ENCODE measurements around the gene COG2. TPM values are rescaled to one million over a fixed set of nuclear protein-coding genes. Genes with fewer than 3 reads are reported as not detected.

COG2 gene
- total and polyA plus RNA-seq, 5 donors from 2014 or later: 24.4 to 38.9 (median 34.1) TPM

DNA sequence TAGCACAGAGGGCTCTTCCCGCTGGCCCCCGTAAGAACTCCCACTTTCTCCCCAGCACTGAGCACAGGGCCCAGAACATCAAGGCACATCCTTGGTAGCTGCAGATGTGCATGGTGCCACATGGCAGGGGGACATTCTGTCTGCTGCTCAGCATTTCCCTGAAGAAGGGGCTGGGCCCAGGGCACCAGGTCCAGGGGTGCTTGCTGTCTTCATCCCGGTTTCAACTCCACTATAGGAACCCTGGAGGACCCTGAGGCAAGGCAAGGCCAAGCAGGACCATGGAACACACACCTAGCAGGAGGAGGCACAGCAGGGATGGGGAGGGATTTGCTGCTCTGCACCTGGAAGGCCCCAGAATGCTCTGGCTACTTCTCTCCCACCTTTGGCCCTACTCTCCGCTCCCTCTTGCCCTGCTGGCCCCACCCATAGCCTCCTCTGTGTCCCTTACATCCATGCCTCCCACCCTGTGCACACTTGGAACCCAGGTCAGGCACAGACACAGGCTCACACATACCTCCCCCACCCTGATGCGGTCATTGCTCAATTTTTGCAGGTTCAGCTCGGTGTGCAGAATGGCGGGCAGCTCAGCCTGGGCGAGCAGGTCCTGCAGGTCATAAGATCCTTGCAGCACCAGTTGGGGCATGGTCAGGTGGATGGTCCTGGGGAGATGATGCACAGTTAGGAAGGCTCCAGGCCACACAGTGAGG is 61.6 kb downstream of the COG2 start:
- peaks cover 0 to 5% (median under 1%) of the 10 kb centered on the region in 4 donors for H3K4me1 Mint-ChIP-seq
- no peaks in the 10 kb centered on the region for H3K27me3 Mint-ChIP-seq
- H3K36me3 ChIP-seq (ENCODE audit: control insufficient read depth, insufficient read depth, low read length): no peaks in the 10 kb centered on the region
- H3K9me3 ChIP-seq (ENCODE audit: control insufficient read depth in 2 of 2, low read length in 2 of 2): no peaks in the 10 kb centered on the region
- no peak overlapping the region for H3K4me3 ChIP-seq (ENCODE audit: low read depth, low read length)
- H3K27ac ChIP-seq (ENCODE audit: insufficient read depth, low read length, poor library complexity, severe bottlenecking): no peak overlapping the region
- no peaks in the 10 kb centered on the region for H3K36me3 Mint-ChIP-seq
- H3K9me3 Mint-ChIP-seq: peaks cover 0 to 2% (median 0%) of the 10 kb centered on the region in 7 donors
- no peaks in the 10 kb centered on the region for H3K4me1 ChIP-seq (ENCODE audit: control insufficient read depth, insufficient read depth, low read length, poor library complexity, severe bottlenecking)
- H3K27me3 ChIP-seq (ENCODE audit: control insufficient read depth, insufficient read depth, low read length): no peaks in the 10 kb centered on the region
- DNase-seq (no peak), ATAC-seq (ENCODE audit: low read depth in 2 of 2) (no peak)
- H3K27ac Mint-ChIP-seq: no peak overlapping the region
- no peak overlapping the region for H3K4me3 Mint-ChIP-seq

DNA sequence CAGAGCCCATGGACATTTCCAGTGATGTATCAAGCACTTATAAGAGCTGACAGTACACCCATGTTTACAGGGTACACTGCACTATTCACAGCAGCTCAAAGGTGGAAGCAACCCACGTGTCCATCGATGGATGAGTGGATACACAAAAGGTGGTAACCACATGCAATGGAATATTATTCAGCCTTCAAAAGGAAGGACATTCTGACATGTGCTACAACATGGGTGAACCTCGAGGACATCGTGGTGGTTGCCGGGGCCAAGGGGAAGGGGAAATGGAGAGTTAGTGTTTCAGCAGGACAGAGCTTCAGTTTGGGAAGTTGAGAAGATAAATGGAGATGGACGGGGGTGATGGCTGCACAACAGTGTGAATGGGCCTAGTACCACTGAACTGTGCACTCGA is 62.5 kb downstream of the COG2 start:
- Histone ChIP-seq H3K9me3 (ENCODE audit: control insufficient read depth in 2 of 2, low read length in 2 of 2) (no peaks in the 10 kb centered on the region), H3K27me3 (ENCODE audit: control insufficient read depth, insufficient read depth, low read length) (no peaks in the 10 kb centered on the region), H3K36me3 (ENCODE audit: control insufficient read depth, insufficient read depth, low read length) (no peaks in the 10 kb centered on the region), H3K27ac (ENCODE audit: insufficient read depth, low read length, poor library complexity, severe bottlenecking) (no peak overlapping the region), H3K4me3 (ENCODE audit: low read depth, low read length) (no peak overlapping the region), H3K4me1 (ENCODE audit: control insufficient read depth, insufficient read depth, low read length, poor library complexity, severe bottlenecking) (no peaks in the 10 kb centered on the region)
- Mint-ChIP-seq H3K36me3 (no peaks in the 10 kb centered on the region), H3K9me3 (peaks cover 0 to 2% (median 0%) of the 10 kb centered on the region in 7 donors), H3K27me3 (no peaks in the 10 kb centered on the region), H3K27ac (no peak overlapping the region), H3K4me1 (peaks cover 0 to 5% (median 1%) of the 10 kb centered on the region in 4 donors), H3K4me3 (no peak overlapping the region)
- no peak for ATAC-seq (ENCODE audit: low read depth in 2 of 2)
- DNase-seq: no peak

DNA sequence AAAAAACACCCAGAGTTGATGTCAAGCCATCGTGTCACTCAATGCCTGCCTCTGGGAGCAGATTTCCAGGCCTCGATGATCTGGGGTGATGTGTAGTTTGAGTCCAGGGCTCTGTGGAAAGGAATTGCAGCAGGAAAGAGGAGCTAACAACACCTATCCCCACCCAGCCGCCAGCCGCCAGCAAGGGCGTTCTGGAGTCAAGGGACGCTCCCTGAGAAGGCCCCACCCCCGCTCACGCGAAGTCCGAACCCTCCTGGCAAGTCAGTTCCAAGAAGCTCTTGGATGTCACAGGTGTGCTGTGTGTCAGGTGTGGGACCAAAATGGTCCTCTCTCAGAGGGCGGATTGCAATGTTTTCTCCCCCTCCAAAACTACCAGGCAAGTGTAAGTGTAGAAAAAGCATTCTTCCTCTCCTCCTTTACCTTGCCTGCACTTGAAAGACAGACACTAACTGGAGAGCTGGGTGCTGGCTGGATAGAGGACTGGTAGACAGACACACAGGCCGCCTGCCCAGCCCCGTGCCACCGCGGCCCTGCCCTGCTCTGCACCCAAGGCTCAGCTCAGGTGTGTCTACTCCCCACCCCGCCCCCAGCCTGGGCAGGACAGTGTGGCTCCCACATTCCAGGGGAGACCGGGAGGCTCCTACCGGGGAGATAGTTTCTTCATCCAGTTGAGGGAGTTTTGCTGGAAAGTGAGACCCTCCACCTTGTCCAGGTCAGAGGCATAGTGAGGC is 63.2 kb downstream of the COG2 start:
- ATAC-seq (ENCODE audit: low read depth in 2 of 2) (no peak), DNase-seq (no peak)
- Histone ChIP-seq H3K4me1 (ENCODE audit: control insufficient read depth, insufficient read depth, low read length, poor library complexity, severe bottlenecking) (no peaks in the 10 kb centered on the region), H3K36me3 (ENCODE audit: control insufficient read depth, insufficient read depth, low read length) (no peaks in the 10 kb centered on the region), H3K27ac (ENCODE audit: insufficient read depth, low read length, poor library complexity, severe bottlenecking) (no peak overlapping the region), H3K4me3 (ENCODE audit: low read depth, low read length) (no peak overlapping the region), H3K27me3 (ENCODE audit: control insufficient read depth, insufficient read depth, low read length) (no peaks in the 10 kb centered on the region), H3K9me3 (ENCODE audit: control insufficient read depth in 2 of 2, low read length in 2 of 2) (no peaks in the 10 kb centered on the region)
- Mint-ChIP-seq H3K4me3 (no peak overlapping the region), H3K9me3 (peaks cover 0 to 2% (median 0%) of the 10 kb centered on the region in 7 donors), H3K4me1 (peaks cover 0 to 5% (median 1%) of the 10 kb centered on the region in 4 donors), H3K36me3 (no peaks in the 10 kb centered on the region), H3K27ac (no peak overlapping the region), H3K27me3 (no peaks in the 10 kb centered on the region)

DNA sequence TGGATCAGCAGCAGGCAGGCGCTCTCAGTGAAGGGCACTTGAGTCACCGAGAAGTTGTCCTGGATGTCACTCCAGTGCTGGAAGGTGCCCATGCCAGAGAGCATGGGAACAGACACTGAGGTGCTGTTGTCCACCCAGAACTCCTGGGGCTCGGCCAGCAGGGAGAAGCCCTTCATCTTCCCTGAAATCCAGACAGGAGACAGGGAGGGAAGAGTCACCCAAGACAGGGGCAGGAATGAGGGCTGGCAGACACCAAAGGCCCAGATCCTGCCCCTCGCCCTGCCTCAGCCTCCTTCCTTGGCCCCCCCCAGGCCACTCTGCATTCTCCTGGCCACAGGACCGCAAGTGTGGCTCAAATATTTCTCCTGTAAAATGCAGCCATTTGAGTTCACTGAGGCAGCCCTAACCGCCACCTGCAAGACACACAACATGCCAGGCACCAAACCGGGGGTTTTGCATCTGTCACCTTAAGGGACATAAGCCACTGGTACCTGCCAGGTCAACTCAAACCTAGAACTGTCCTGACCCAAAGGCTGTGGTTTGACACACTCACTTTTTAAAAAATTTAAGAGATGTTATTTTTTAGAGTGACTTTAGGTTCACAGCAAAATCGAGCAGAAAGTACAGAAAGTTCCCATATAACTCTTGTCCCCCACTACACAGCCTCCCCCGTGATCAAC is 63.9 kb downstream of the COG2 start:
- H3K27me3 Mint-ChIP-seq: no peaks in the 10 kb centered on the region
- no peak overlapping the region for H3K27ac Mint-ChIP-seq
- ATAC-seq (ENCODE audit: low read depth in 2 of 2) (no peak), DNase-seq (no peak)
- Histone ChIP-seq H3K4me1 (ENCODE audit: control insufficient read depth, insufficient read depth, low read length, poor library complexity, severe bottlenecking) (no peaks in the 10 kb centered on the region), H3K27ac (ENCODE audit: insufficient read depth, low read length, poor library complexity, severe bottlenecking) (no peak overlapping the region), H3K36me3 (ENCODE audit: control insufficient read depth, insufficient read depth, low read length) (no peaks in the 10 kb centered on the region), H3K27me3 (ENCODE audit: control insufficient read depth, insufficient read depth, low read length) (no peaks in the 10 kb centered on the region), H3K4me3 (ENCODE audit: low read depth, low read length) (no peak overlapping the region), H3K9me3 (ENCODE audit: control insufficient read depth in 2 of 2, low read length in 2 of 2) (no peaks in the 10 kb centered on the region)
- no peak overlapping the region for H3K4me3 Mint-ChIP-seq
- H3K36me3 Mint-ChIP-seq: no peaks in the 10 kb centered on the region
- peaks cover 0 to 5% (median 1%) of the 10 kb centered on the region in 4 donors for H3K4me1 Mint-ChIP-seq
- H3K9me3 Mint-ChIP-seq: peaks cover 0 to 2% (median 0%) of the 10 kb centered on the region in 7 donors

DNA sequence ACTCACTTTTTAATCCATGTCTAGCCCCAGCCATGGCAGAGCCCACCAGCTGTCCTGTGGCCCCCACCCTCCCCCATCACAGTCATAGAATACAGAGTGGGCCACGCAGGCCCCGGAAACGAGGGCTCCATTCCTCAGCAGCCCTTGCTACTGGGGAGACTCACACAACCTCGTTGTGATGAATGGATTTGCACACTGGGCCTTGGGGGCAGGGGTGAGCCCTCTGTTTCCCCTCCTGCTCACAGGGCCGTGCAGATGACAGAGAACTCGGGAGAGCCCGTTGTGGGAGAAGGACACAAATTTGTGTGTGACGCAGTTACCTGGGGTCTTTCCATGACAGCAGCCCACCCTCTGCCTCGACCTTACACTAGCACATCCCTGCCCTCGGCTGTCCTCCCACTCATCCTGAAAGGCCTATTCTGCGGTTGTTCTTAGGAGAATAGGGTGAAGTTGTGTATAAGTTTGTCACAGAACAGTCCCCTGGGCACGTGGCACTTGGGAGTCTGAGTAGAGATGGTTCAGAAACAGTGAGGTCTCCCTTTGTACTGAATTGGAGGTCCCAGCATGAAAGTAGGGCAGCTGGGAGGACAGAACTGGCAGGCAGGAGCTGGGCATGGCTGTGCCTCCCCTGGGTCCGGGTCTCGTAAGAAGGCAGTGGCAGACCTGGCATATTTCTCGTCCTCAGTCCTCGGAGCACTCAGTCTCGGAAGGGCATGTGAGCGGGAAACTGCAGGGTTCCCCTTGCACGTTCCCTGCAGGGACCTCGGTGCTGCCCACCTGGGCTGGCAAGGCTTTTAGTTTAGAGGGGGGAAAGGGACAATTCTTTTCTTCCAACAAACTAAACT is 64.8 kb downstream of the COG2 start:
- no peaks in the 10 kb centered on the region for H3K36me3 Mint-ChIP-seq
- ATAC-seq (ENCODE audit: low read depth in 2 of 2): no peak
- no peaks in the 10 kb centered on the region for H3K9me3 ChIP-seq (ENCODE audit: control insufficient read depth in 2 of 2, low read length in 2 of 2)
- H3K36me3 ChIP-seq (ENCODE audit: control insufficient read depth, insufficient read depth, low read length): no peaks in the 10 kb centered on the region
- no peak overlapping the region for H3K27ac ChIP-seq (ENCODE audit: insufficient read depth, low read length, poor library complexity, severe bottlenecking)
- peaks cover 0 to 4% (median 0%) of the 10 kb centered on the region in 7 donors for H3K9me3 Mint-ChIP-seq
- no peak overlapping the region for H3K4me3 Mint-ChIP-seq
- H3K4me1 Mint-ChIP-seq: peaks cover 0 to 5% (median 1%) of the 10 kb centered on the region in 4 donors
- no peaks in the 10 kb centered on the region for H3K27me3 Mint-ChIP-seq
- DNase-seq: no peak
- no peaks in the 10 kb centered on the region for H3K27me3 ChIP-seq (ENCODE audit: control insufficient read depth, insufficient read depth, low read length)
- H3K27ac Mint-ChIP-seq: peak overlapping the region in 1 of 3 donors; percentile 26
- no peaks in the 10 kb centered on the region for H3K4me1 ChIP-seq (ENCODE audit: control insufficient read depth, insufficient read depth, low read length, poor library complexity, severe bottlenecking)
- no peak overlapping the region for H3K4me3 ChIP-seq (ENCODE audit: low read depth, low read length)

DNA sequence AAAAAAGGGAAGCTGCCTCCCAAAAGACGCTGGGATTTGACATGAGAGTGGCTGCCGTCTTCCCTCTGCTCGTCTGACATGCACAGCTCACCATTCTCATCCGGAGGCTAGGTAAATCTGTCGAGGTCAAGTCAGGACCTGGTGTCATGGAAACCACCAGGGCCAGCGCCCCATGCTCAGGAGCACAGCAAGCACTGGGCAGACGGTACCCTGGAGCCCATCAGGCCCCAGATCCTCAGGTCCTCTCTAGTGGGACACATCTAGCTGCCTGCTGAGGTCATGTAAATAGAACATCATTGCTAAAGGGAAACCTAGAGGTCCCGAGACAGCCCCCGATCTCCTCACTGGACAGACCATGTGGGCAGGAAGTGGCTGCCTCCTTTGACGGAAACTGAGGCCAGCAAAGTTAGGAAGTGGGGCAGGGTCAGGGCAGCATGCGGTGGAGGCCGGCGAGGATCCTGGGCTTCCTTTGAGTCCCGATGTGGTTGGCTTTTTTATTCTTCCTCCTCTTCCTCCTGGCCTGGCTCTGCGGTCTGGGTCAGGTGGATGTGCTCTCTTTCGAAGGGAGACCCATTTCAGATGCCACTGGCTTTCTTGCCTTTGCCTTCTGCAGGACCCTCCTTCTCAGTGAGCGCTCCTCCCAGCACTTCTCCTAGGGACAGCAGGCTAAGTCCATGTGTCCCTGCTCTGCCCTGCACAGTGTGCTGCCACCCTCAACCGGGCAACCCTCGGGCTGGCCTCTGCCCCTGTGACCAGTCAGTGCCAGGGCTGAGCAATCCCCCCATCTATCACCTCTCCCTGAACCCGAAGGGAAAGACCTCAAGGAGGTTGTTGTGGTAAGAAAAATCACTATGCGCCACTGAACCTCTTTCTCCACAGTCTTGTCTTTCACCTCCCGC is 65.7 kb downstream of the COG2 start:
- Mint-ChIP-seq H3K27ac (no peak overlapping the region), H3K9me3 (peaks cover 0 to 4% (median 0%) of the 10 kb centered on the region in 7 donors), H3K27me3 (no peaks in the 10 kb centered on the region), H3K4me3 (no peak overlapping the region), H3K36me3 (no peaks in the 10 kb centered on the region), H3K4me1 (peaks cover 0 to 5% (median 1%) of the 10 kb centered on the region in 4 donors)
- Histone ChIP-seq H3K27me3 (ENCODE audit: control insufficient read depth, insufficient read depth, low read length) (no peaks in the 10 kb centered on the region), H3K9me3 (ENCODE audit: control insufficient read depth in 2 of 2, low read length in 2 of 2) (no peaks in the 10 kb centered on the region), H3K27ac (ENCODE audit: insufficient read depth, low read length, poor library complexity, severe bottlenecking) (no peak overlapping the region), H3K4me3 (ENCODE audit: low read depth, low read length) (no peak overlapping the region), H3K4me1 (ENCODE audit: control insufficient read depth, insufficient read depth, low read length, poor library complexity, severe bottlenecking) (no peaks in the 10 kb centered on the region), H3K36me3 (ENCODE audit: control insufficient read depth, insufficient read depth, low read length) (no peaks in the 10 kb centered on the region)
- ATAC-seq (ENCODE audit: low read depth in 2 of 2) (peak in 1 of 2 donors; percentile 13), DNase-seq (no peak)

Data from CD4-positive, CD25-positive, alpha-beta regulatory T cell (primary cell).